SKM-1 (cell line): ENCODE measurements around the gene SEMA3A.
"Not testable (repeated sequence)": the region's sequence is repeated elsewhere in the genome, so short reads cannot be mapped to it uniquely, and the experiment has no call there.

Source experiments
- DNase-seq: peaks from one replicate; lab custom pipeline; 2025; ENCODE audit not compliant: unreplicated experiment; lab: John Stamatoyannopoulos, UW

The SEMA3A gene

GRCh38 chr7:84069999-84070500 is 124.5 kb downstream of the SEMA3A start:
- DNase-seq = no peak

- no peak for DNase-seq
These were observed 125.6 kb downstream of the SEMA3A start for GRCh38 chr7:84069033-84069432.

GRCh38 chr7:84062489-84062901 is 132.1 kb downstream of the SEMA3A start:
- not testable (repeated sequence) for DNase-seq

- no peak for DNase-seq
These were observed 133.8 kb downstream of the SEMA3A start for GRCh38 chr7:84060760-84061261.

GRCh38 chr7:84060000-84060399 is 134.6 kb downstream of the SEMA3A start:
- no peak for DNase-seq

GRCh38 chr7:84058311-84059076 is 136.1 kb downstream of the SEMA3A start:
- DNase-seq = no peak

GRCh38 chr7:84057576-84057975 is 137.0 kb downstream of the SEMA3A start:
- no peak for DNase-seq

- no peak for DNase-seq
These were observed 138.5 kb downstream of the SEMA3A start for GRCh38 chr7:84055904-84056605.

- not testable (repeated sequence) for DNase-seq
These were observed 139.4 kb downstream of the SEMA3A start for GRCh38 chr7:84055199-84055598.

- DNase-seq = no peak
These were observed 145.3 kb downstream of the SEMA3A start for GRCh38 chr7:84049071-84049836.

- DNase-seq = no peak
These were observed 147.5 kb downstream of the SEMA3A start for GRCh38 chr7:84047085-84047484.

- no peak for DNase-seq
These were observed 149.8 kb downstream of the SEMA3A start for GRCh38 chr7:84044834-84045233.

- no peak for DNase-seq
These were observed 150.9 kb downstream of the SEMA3A start for GRCh38 chr7:84043661-84044191.

- no peak for DNase-seq
These were observed 152.5 kb downstream of the SEMA3A start for GRCh38 chr7:84042110-84042539.

- no peak for DNase-seq
These were observed 152.9 kb downstream of the SEMA3A start for GRCh38 chr7:84041649-84042048.

GRCh38 chr7:84040355-84040754 is 154.2 kb downstream of the SEMA3A start:
- no peak for DNase-seq

GRCh38 chr7:84039432-84039831 is 155.2 kb downstream of the SEMA3A start:
- DNase-seq = no peak

- DNase-seq = no peak
These were observed 166.9 kb downstream of the SEMA3A start for GRCh38 chr7:84027678-84028077.

- no peak for DNase-seq
These were observed 169.2 kb downstream of the SEMA3A start for GRCh38 chr7:84025332-84025927.

- DNase-seq = no peak
These were observed 171.8 kb downstream of the SEMA3A start for GRCh38 chr7:84022684-84023308.
